H1 (cell line): Measurements from ENCODE around the gene FAT1. TPM values are rescaled to one million over a fixed set of nuclear protein-coding genes. Genes with fewer than 3 reads are reported as not detected.

Experiments
- CHD2 ChIP-seq: IDR thresholded peaks from 2 replicates; pipeline ENCODE4 v1.6.1; 2012; ENCODE audit warnings: low read length, improper control_type of control experiment
- polyA plus RNA-seq, 7 experiments: library from polyadenylated mRNA; depleted of rRNA in 3 of 7; stranded (reverse) in 5 of 7; unstranded in 2 of 7; fragments of >200 nt in 5 of 7; fragments of 200-250 nt in 2 of 7; gene quantifications; 1 replicate in 5 of 7; 2 replicates in 1 of 7; 4 replicates in 1 of 7; pipeline versions ENCODE4 v1.2.1 to v1.2.3, GENCODE V29; 2011 to 2013; ENCODE audit warnings: missing spikeins in 2 of 7, mixed read lengths in 2 of 7
- total RNA-seq: library from RNA; stranded (reverse); fragmentation: NEBNext Ultra II Directional; extraction: Animal tissue kit (Norgen Biotek cat#: 25700); gene quantifications from 2 replicates; pipeline ENCODE4 v1.2.1, GENCODE V29; 2021

FAT1 gene
- total and polyA plus RNA-seq, 2 of the 8 experiments (the other 6 are each of a cell fraction or from before 2014, with no cell fraction given), result 94.4 to 137 TPM

DNA sequence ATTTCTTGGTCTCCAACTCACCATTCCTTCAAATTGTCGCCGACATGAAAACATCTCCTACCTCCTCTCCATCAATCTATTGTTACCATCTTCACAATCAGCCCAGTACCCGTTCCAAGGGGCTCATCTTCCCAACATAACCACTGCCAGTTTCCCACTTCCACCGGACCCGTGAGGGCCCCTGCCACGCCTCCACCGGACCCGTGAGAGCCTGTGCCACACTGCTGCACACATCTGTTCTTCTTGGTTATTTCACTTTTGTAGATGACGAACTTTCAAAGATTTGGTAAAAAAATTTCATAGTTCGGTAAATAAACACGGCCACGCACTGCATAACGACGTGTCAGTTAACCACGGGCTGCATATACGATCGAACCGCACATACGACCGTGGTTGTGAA lies 65.0 kb downstream of the FAT1 start (continued):
- TF ChIP-seq CHD2, result no peak
